Vagina (tissue), 2 donors: ENCODE results near the gene AIG1. TPM values are rescaled to one million over a fixed set of nuclear protein-coding genes. Genes with fewer than 3 reads are reported as not detected.

Source experiments
- DNase-seq, 2 donors: peaks; one replicate each; pipeline ENCODE4 v3.0.0-alpha.2; 2017; ENCODE audit errors: extremely low spot score in 2 of 2
- H3K27ac ChIP-seq: fragments of 200-600 bp; sonication (generic); one replicate; pipeline ENCODE4 v1.5.1; 2019
- H3K27me3 ChIP-seq: fragments of 200-600 bp; sonication (generic); one replicate; pipeline ENCODE4 v1.5.1; 2019
- H3K36me3 ChIP-seq, 2 donors: fragments of 200-600 bp; sonication (generic); one replicate each; pipeline ENCODE4 v1.5.1; 2017 to 2019
- H3K4me1 ChIP-seq: fragments of 200-600 bp; sonication (generic); one replicate; pipeline ENCODE4 v1.5.1; 2019
- H3K4me3 ChIP-seq, 2 donors: fragments of 200-600 bp; sonication (generic); 1 replicate in 1 of 2; 2 replicates in 1 of 2; pipeline ENCODE4 v1.5.1; 2016 to 2019
- H3K9me3 ChIP-seq: fragments of 200-600 bp; sonication (generic); one replicate; pipeline ENCODE4 v1.5.1; 2019
- POLR2A ChIP-seq, 2 donors: fragments of 450-650 bp; IDR thresholded peaks; one replicate each; pipeline ENCODE4 v1.6.1; 2017; ENCODE audit warnings: antibody characterized with exemption in 2 of 2, mild to moderate bottlenecking in 2 of 2, moderate library complexity in 2 of 2
- POLR2AphosphoS5 ChIP-seq, 2 donors: sonication (generic); formaldehyde crosslinking; IDR thresholded peaks; one replicate each; pipeline ENCODE4 v1.9.0; 2017; ENCODE audit warnings: antibody characterized with exemption in 2 of 2, mild to moderate bottlenecking in 2 of 2, low read depth in 1 of 2; ENCODE audit not compliant: insufficient read depth in 1 of 2
- intact Hi-C: fragments of 100-400 bp; cut with DNase I; formaldehyde crosslinking; loops from one replicate; pipeline ENCODE4 v1.15.1; 2023
- total RNA-seq: library from RNA; depleted of rRNA; stranded (reverse); fragments of >200 nt; gene quantifications from one replicate; pipeline ENCODE4 v1.2.3, GENCODE V29; 2016
- TF ChIP-seq, protein P1 (sequence below), 3 experiments: fragments of 450-650 bp in 2 of 3; fragments of 200-600 bp in 1 of 3; sonication (generic) in 1 of 3; IDR thresholded peaks; one replicate each; pipeline ENCODE4 v1.5.1; 2017 to 2019; ENCODE audit warnings: antibody characterized with exemption in 3 of 3, mild to moderate bottlenecking in 2 of 3, moderate library complexity in 2 of 3

The AIG1 gene
- total RNA-seq, 1 donor from 2014 or later: 22.3 TPM

DNA sequence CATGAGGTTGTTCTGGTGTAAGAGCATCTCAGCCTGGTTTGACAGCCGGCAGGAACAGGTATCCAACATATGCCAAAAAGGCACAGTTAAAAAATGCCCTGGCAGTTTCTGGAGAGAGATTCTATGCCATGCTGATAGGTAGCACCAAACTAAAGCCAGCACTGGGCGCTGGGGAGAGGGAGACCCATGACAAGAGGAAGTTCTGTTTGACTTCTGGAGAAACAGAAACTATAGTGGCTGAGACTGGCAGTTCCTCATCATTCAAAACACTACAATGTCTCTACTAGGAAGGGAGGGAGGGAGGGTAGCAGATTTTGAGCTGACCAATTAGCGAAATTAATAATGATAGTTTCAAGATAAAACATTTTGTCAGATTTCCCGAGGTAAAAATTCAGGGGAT lies 215.7 kb downstream of the AIG1 start:
- Histone ChIP-seq H3K27me3 (no peaks in the 10 kb centered on the region), H3K27ac (no peak overlapping the region), H3K4me1 (peaks cover under 1% of the 10 kb centered on the region), H3K36me3 (no peaks in the 10 kb centered on the region), H3K4me3 (no peak overlapping the region), H3K9me3 (no peaks in the 10 kb centered on the region)
- TF ChIP-seq POLR2A (IDR thresholded peaks at IDR 0.05): no peak
- no peak for TF ChIP-seq POLR2AphosphoS5 (IDR thresholded peaks at IDR 0.05; ENCODE audit: insufficient read depth in 1 of 2, low read depth in 1 of 2)
- TF ChIP-seq, protein P1, sequence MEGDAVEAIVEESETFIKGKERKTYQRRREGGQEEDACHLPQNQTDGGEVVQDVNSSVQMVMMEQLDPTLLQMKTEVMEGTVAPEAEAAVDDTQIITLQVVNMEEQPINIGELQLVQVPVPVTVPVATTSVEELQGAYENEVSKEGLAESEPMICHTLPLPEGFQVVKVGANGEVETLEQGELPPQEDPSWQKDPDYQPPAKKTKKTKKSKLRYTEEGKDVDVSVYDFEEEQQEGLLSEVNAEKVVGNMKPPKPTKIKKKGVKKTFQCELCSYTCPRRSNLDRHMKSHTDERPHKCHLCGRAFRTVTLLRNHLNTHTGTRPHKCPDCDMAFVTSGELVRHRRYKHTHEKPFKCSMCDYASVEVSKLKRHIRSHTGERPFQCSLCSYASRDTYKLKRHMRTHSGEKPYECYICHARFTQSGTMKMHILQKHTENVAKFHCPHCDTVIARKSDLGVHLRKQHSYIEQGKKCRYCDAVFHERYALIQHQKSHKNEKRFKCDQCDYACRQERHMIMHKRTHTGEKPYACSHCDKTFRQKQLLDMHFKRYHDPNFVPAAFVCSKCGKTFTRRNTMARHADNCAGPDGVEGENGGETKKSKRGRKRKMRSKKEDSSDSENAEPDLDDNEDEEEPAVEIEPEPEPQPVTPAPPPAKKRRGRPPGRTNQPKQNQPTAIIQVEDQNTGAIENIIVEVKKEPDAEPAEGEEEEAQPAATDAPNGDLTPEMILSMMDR (IDR thresholded peaks at IDR 0.05): no peak
- DNase-seq: no peak
- intact Hi-C loops: no loop called here

- no peaks in the 10 kb centered on the region for H3K27me3 ChIP-seq
- no peak for TF ChIP-seq POLR2A (IDR thresholded peaks at IDR 0.05)
- TF ChIP-seq, protein P1 (IDR thresholded peaks at IDR 0.05): no peak
- TF ChIP-seq POLR2AphosphoS5 (IDR thresholded peaks at IDR 0.05; ENCODE audit: insufficient read depth in 1 of 2, low read depth in 1 of 2): no peak
- no peak overlapping the region for H3K4me3 ChIP-seq
- H3K36me3 ChIP-seq: no peaks in the 10 kb centered on the region
- intact Hi-C loops: no loop called here
- H3K4me1 ChIP-seq: no peaks in the 10 kb centered on the region
- DNase-seq: no peak
- no peaks in the 10 kb centered on the region for H3K9me3 ChIP-seq
- H3K27ac ChIP-seq: no peak overlapping the region
Measured at GRCh38 chr6:143279385-143279784, 218.7 kb downstream of the AIG1 start.

- H3K9me3 ChIP-seq: no peaks in the 10 kb centered on the region
- intact Hi-C loops: no loop called here
- H3K27me3 ChIP-seq: no peaks in the 10 kb centered on the region
- H3K4me3 ChIP-seq: no peak overlapping the region
- DNase-seq: no peak
- H3K36me3 ChIP-seq: no peaks in the 10 kb centered on the region
- H3K27ac ChIP-seq: no peak overlapping the region
- TF ChIP-seq POLR2A (IDR thresholded peaks at IDR 0.05) (no peak), POLR2AphosphoS5 (IDR thresholded peaks at IDR 0.05; ENCODE audit: insufficient read depth in 1 of 2, low read depth in 1 of 2) (no peak)
- TF ChIP-seq, protein P1 (IDR thresholded peaks at IDR 0.05): no peak
- H3K4me1 ChIP-seq: peaks cover 16% of the 10 kb centered on the region
Measured at GRCh38 chr6:143283887-143284645, 223.4 kb downstream of the AIG1 start.

- DNase-seq: no peak
- Histone ChIP-seq H3K4me3 (no peak overlapping the region), H3K27ac (no peak overlapping the region), H3K27me3 (no peaks in the 10 kb centered on the region), H3K4me1 (peaks cover 16% of the 10 kb centered on the region), H3K9me3 (no peaks in the 10 kb centered on the region), H3K36me3 (no peaks in the 10 kb centered on the region)
- TF ChIP-seq POLR2A (IDR thresholded peaks at IDR 0.05) (no peak), POLR2AphosphoS5 (IDR thresholded peaks at IDR 0.05; ENCODE audit: insufficient read depth in 1 of 2, low read depth in 1 of 2) (no peak)
- TF ChIP-seq, protein P1 (IDR thresholded peaks at IDR 0.05): no peak
- intact Hi-C loops: no loop called here
Measured at GRCh38 chr6:143286251-143286795, 225.6 kb downstream of the AIG1 start.

DNA sequence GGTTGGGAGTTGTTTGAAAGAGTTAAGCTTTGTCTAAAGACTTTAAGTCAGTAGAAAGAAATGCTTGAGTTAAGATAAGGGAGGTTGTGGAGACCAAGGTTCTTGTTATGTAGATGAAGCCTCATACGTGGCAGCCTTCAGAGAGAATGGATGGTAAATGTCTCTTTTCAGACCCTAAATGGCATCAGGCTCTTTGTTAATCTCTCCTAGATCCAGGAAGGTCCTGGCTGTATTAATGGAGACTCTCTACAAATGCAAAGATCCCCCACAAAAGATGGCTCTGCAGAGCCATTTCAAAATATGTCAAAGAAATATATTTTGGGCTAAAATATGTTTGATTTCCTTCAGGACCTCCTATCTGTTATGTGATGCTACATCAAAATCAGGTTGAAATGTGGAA lies 228.2 kb downstream of the AIG1 start:
- no peak for DNase-seq
- TF ChIP-seq, protein P1 (IDR thresholded peaks at IDR 0.05): no peak
- TF ChIP-seq POLR2AphosphoS5 (IDR thresholded peaks at IDR 0.05; ENCODE audit: insufficient read depth in 1 of 2, low read depth in 1 of 2) (no peak), POLR2A (IDR thresholded peaks at IDR 0.05) (no peak)
- H3K27ac ChIP-seq: no peak overlapping the region
- peaks cover 16% of the 10 kb centered on the region for H3K4me1 ChIP-seq
- no peaks in the 10 kb centered on the region for H3K9me3 ChIP-seq
- no peaks in the 10 kb centered on the region for H3K27me3 ChIP-seq
- H3K4me3 ChIP-seq: no peak overlapping the region
- intact Hi-C loops: no loop called here
- no peaks in the 10 kb centered on the region for H3K36me3 ChIP-seq
